Measurements from ENCODE around the gene ST8SIA6. TPM values are rescaled to one million over a fixed set of nuclear protein-coding genes. Genes with fewer than 3 reads are reported as not detected.

Gene ST8SIA6
- total and polyA plus RNA-seq, 2 of the 8 experiments (the other 6 are each of a cell fraction or from before 2014, with no cell fraction given) = 0.70 to 1.1 TPM

GRCh38 chr10:17418249-17418648 is 36.1 kb downstream of the ST8SIA6 start:
- no peak for TF ChIP-seq RAD21 (IDR thresholded peaks at IDR 0.05 in 1 of 2, conservative IDR thresholded peaks at IDR 0.05 in 1 of 2; ENCODE audit: low read depth in 2 of 2, low read length in 2 of 2)
- TF ChIP-seq POU5F1 (IDR thresholded peaks at IDR 0.05; ENCODE audit: low read depth, low read length) = no peak
- no peak for TF ChIP-seq KDM4A (IDR thresholded peaks at IDR 0.05; ENCODE audit: low read depth, low read length, severe bottlenecking)
- no peak for TF ChIP-seq CBX8 (IDR thresholded peaks at IDR 0.05; ENCODE audit: borderline replicate concordance, low read depth, low read length)
- TF ChIP-seq TEAD4 (IDR thresholded peaks at IDR 0.05; ENCODE audit: low read depth, low read length) = no peak
- TF ChIP-seq SAP30 (IDR thresholded peaks at IDR 0.05; ENCODE audit: insufficient read depth, insufficient replicate concordance, low read length) = no peak
- TF ChIP-seq SP2 (IDR thresholded peaks at IDR 0.05; ENCODE audit: low read length) = no peak
- no peak for TF ChIP-seq SIRT6 (IDR thresholded peaks at IDR 0.05; ENCODE audit: low read length)
- TF ChIP-seq, protein P1, sequence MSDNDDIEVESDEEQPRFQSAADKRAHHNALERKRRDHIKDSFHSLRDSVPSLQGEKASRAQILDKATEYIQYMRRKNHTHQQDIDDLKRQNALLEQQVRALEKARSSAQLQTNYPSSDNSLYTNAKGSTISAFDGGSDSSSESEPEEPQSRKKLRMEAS (IDR thresholded peaks at IDR 0.05) = no peak
- no peak for TF ChIP-seq RBBP5 (IDR thresholded peaks at IDR 0.05; ENCODE audit: borderline replicate concordance, low read depth, low read length)
- no peak for TF ChIP-seq SUZ12 (IDR thresholded peaks at IDR 0.05; ENCODE audit: low read length)
- TF ChIP-seq KDM5A (IDR thresholded peaks at IDR 0.05; ENCODE audit: low read length) = no peak
- no peak for TF ChIP-seq POLR2A (IDR thresholded peaks at IDR 0.05; ENCODE audit: control extremely low read depth in 1 of 2, low read depth in 2 of 2, low read length in 2 of 2)
- Histone ChIP-seq H2AK5ac (ENCODE audit: low read depth, low read length) (no peak overlapping the region), H3K23ac (ENCODE audit: insufficient read length) (no peak overlapping the region), H4K5ac (ENCODE audit: insufficient read length, low read depth, low read length) (no peak overlapping the region), H3K56ac (replicated peaks; ENCODE audit: insufficient read length, low read depth, low read length) (no peak overlapping the region), H3K4me2 (ENCODE audit: insufficient read depth in 1 of 2, low read depth in 2 of 2, low read length in 2 of 2) (no peak overlapping the region), H4K20me1 (replicated peaks in 1 of 2; ENCODE audit: control insufficient read depth in 1 of 2, insufficient read depth in 2 of 2, low read length in 2 of 2) (no peaks in the 10 kb centered on the region), H2BK12ac (ENCODE audit: low read depth, low read length) (no peak overlapping the region), H3K9me3 (ENCODE audit: insufficient read depth in 2 of 2, low read depth in 1 of 2, low read length in 1 of 2) (no peaks in the 10 kb centered on the region), H3K79me1 (ENCODE audit: low read depth, low read length) (no peaks in the 10 kb centered on the region), H3K79me2 (ENCODE audit: control insufficient read depth in 1 of 2, insufficient read depth in 2 of 2, low read length in 2 of 2) (no peaks in the 10 kb centered on the region), H2BK15ac (ENCODE audit: low read length) (no peak overlapping the region), H3K36me3 (ENCODE audit: control insufficient read depth in 2 of 4, insufficient read depth in 4 of 4, low read length in 3 of 4) (no peaks in the 10 kb centered on the region), H4K8ac (ENCODE audit: extremely low read depth, insufficient read depth, low read length) (no peak overlapping the region), H3K18ac (ENCODE audit: extremely low read depth, low read length) (no peak overlapping the region), H2BK120ac (replicated peaks; ENCODE audit: low read depth, low read length) (no peak overlapping the region), H3K4me1 (replicated peaks in 1 of 4; ENCODE audit: control insufficient read depth in 3 of 4, insufficient read depth in 4 of 4, low read length in 3 of 4) (0 out of 7 replicates have a peak, but pooled peaks cover 0 to 2% (median 0%) of the 10 kb centered on the region in 4 experiments), H4K91ac (replicated peaks; ENCODE audit: insufficient read length, low read length) (no peak overlapping the region), H3K27me3 (replicated peaks in 1 of 4; ENCODE audit: control insufficient read depth in 3 of 4, extremely low read depth in 1 of 4, insufficient read depth in 3 of 4, low read length in 3 of 4) (no peaks in the 10 kb centered on the region), H3K27ac (ENCODE audit: low read depth, low read length) (no peak overlapping the region), H3K14ac (ENCODE audit: insufficient read length) (no peak overlapping the region), H2BK20ac (ENCODE audit: low read length) (no peak overlapping the region), H3K4ac (replicated peaks; ENCODE audit: insufficient read length, low read depth, low read length) (no peak overlapping the region), H3K9ac (replicated peaks in 1 of 4; ENCODE audit: extremely low read depth in 1 of 4, low read depth in 3 of 4, low read length in 3 of 4) (no peak overlapping the region), H2AFZ (ENCODE audit: low read length) (no peak overlapping the region), H2BK5ac (ENCODE audit: low read depth, low read length) (no peak overlapping the region), H3K4me3 (ENCODE audit: extremely low read depth in 1 of 4, insufficient read depth in 2 of 4, low read depth in 3 of 4, low read length in 4 of 4) (no peak overlapping the region), H3K23me2 (ENCODE audit: low read depth, low read length) (no peaks in the 10 kb centered on the region)
- no peak for DNase-seq (ENCODE audit: low read depth in 1 of 2, low spot score in 2 of 2)
- ChIA-PET CTCF (ENCODE audit: partially characterized antibody) (interaction anchor here (1.2 to 3.6 kb wide), 4 partner anchors 9 to 43 kb away, joined by 3 to 11 read pairs (median 8); no protein-coding TSS in a partner anchor), POLR2A (ENCODE audit: partially characterized antibody) (no interaction called here)
- 90% methylated on average over 2 of the region's 2 CpGs; no CpG with 5 or more reads in 1 of the 2 experiments for WGBS, 2 experiments (ENCODE audit: extremely low coverage in 1 of 2, insufficient coverage in 1 of 2, insufficient read length in 1 of 2, insufficient replicate concordance in 2 of 2, low coverage in 1 of 2, low lambda C conversion rate in 2 of 2, missing lambda C conversion rate in 1 of 2)
- no peak for FAIRE-seq

Data from H1 (cell line).